NCI-H1092 treated with DMSO at 0.1 percent for 48 hours (cell line): ENCODE results near the gene PICK1.
"Not testable (repeated sequence)": the region's sequence is repeated elsewhere in the genome, so short reads cannot be mapped to it uniquely, and the experiment has no call there.

Source experiments
- DNase-seq: peaks from one replicate; lab custom pipeline; 2025; lab: John Stamatoyannopoulos, UW

The PICK1 gene

GRCh38 chr22:38030311-38031133 is 26.7 kb upstream of the PICK1 start:
- no peak for DNase-seq

DNA sequence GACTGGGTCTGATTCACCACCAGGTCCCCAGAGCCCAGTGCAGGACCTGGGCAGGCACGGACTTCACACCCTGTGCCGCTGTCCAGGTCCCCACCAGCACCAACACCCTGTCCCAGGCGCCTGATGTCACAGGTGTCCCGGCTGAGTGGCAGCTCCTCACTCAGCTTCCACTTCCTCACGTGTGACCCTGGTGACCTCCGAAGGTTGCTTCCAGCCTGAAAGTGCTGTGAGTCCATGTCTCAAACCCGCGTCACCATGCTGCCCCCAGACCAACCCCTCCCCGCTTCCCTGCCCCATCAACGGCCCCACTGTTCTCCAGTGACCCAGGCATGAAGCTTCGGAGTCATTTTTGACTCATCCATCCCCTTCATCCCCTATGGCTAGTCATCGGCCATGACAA is 25.7 kb upstream of the PICK1 start:
- no peak for DNase-seq

DNA sequence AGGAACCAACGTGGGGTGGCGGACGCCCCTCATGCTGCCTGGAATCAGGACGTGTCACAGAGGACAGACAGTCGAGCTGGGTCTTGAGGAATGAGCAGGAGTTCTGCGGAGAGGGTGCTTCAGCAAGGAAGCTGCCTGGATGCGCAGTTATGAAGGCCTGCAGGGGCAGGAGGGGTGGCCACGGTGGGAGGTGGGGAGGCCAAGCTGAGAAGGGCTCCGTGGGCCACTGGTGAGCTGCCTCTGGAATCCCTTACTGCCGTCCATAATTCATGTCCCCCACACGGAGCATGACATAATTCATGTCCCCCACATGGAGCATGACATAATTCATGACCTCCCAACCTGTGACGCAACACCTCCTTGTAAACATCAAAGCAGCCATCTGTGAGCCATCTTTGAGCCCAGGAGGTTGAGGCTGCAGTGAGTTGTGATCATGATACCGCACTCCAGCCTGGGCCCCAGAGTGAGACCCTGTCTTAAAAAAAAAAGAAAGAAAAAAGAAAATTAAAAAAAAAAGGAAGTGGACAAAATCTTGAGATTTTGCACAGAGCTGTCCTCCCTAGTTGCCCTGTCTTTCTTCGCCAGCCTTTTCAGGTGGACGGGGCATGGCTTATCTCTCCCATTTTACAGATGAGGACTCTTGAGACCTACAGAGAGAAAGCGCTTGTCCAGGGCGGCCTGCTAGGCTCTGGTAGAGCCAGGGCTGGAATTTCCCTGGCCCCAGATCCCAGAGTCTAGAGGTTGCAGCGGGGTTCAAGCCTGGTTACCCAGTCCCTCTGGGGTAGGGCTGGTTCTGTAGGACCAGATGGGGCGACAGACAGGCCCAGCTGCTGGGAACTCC is 24.3 kb upstream of the PICK1 start:
- no peak for DNase-seq

DNA sequence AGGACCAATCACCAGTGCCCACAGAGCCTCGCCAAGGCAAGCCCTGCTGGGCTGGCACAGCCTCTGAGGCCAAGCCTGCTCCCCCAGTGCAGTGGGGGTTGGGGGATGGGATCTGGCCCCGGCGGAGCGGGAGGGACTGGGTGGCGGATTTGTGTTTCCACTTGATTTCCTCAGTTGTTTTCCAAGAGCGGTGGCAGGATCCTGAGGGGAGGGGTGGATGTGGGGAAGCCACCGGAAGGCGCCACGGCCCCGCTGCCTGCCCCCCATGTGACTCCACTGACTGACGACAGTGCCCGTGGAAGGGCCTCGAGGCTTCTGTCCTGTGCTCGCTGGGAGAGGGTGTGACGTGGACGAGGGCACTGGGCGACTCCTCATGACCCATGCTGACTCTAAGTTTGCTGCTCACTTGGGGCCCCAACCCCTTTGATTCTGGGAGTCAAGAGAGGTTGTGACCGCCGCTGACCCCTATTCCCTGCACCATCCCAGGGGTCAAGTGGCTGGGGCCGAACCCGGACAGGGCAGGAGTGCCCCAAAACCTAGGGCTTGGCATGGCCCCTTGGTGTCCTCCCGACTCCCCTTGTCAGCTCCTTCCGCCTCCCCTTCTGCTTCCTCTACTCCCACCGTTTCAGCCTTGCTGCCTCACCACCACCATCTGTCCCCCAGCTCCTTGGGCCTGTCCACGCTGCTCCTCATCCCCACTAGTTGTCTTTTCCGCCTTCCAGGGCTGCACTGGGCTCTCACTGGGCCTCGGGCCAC is 23.5 kb upstream of the PICK1 start:
- no peak for DNase-seq

GRCh38 chr22:38034278-38034882 is 22.8 kb upstream of the PICK1 start:
- no peak for DNase-seq

GRCh38 chr22:38034884-38035529 is 22.2 kb upstream of the PICK1 start:
- no peak for DNase-seq

GRCh38 chr22:38035530-38035885 is 21.7 kb upstream of the PICK1 start:
- no peak for DNase-seq

- DNase-seq = no peak
Observed at GRCh38 chr22:38036392-38037062, 20.7 kb upstream of the PICK1 start.

GRCh38 chr22:38037367-38038150 is 19.6 kb upstream of the PICK1 start:
- not testable (repeated sequence) for DNase-seq

DNA sequence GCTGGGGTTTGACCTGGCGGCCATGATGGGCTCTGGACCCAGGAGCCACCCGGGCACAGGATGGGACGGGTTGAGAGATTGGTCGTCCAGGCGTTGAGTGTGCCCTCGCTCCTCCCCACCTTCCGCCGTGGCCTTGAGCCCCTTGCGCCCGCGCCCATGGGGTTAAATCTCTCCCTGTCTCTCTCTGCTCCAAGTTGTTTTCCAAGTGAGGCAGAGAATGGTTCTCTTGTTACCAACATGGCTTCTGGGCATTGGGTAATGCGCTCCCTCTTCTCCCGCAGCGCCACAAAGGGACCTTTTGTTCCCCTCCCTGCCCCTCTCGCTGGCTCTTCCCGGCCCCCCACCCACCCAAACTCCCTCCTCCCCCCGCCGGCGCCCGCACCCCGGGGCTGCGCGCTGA is 18.8 kb upstream of the PICK1 start:
- no peak for DNase-seq

GRCh38 chr22:38038890-38039812 is 18.1 kb upstream of the PICK1 start:
- no peak for DNase-seq

- no peak for DNase-seq
Observed at GRCh38 chr22:38040953-38041759, 16.0 kb upstream of the PICK1 start.

DNA sequence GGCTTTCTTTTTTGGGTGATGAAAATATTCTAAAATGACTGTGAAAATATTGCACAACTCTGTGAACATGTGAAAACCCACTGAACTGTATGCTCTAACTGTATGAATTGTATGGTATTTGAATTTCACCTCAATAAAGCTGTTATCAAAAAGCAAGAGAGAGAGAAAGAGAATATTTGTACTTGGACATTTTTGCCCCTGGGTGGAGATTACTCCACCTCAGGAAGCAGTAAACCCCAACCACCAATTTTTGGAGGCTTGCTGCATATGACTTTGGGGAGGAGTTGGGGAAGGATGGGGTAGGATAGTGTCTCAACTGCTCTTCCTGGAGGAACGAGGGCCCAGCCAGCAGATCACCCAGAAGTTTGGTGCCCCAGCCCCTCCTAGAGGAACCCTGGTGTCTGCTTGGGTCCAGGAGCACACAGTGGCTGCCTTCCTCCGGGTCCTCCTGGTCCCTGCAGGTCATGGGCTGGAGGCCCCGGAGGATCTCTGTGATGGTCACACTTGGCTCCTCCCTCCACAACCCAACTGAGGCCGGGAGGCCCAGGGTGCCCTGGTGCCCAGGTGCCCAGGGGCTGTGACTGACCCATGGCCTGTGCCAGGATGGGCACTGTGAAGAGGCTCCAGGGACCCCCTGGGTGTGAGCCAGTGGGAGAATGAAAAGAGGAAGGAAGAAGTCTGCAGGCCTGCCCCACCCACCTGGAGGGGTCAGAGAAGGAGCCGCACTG is 15.3 kb upstream of the PICK1 start:
- DNase-seq = no peak

- DNase-seq = no peak
Observed at GRCh38 chr22:38042488-38042790, 14.8 kb upstream of the PICK1 start.

DNA sequence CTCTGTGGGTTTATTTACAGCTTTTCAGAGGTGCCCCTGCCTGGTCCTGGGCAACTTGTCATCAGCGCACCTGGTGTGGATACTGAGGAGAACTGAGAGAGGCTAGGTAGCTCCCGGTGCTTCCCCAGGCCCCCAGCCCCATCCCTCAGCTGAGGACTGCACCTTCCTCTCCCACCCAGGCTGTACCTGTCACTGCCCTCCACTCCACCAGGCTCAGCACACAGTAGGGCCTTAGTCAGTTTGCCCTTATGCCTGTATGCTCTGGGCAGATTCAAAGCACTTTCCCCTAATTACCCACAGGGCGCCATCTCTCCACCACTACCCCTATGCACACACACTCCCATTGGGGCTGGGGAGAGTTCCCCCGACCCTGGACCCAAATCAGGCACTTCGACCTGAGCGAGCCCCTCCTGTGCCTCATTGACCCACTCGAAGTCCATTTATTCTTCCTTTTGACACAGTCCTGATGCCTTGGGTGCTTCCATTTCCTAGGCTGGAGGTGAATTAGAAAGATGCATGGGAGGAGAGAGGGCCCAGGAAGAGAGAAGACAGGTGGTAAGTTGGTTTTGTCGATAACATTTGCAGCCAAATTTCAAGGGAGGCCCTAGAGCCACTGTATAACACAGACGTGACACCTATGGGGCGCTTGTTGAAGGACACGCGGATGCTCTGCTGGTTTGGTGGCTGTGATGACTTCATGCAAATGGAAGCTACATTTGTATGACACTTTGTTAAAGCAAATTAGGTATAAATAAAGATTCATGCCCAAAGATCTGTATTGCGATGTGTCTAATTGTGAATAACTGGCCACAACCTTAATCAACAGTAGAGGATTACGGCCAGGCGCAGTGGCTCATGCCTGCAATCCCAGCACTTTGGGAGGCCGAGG is 13.8 kb upstream of the PICK1 start:
- DNase-seq = no peak

- no peak for DNase-seq
Observed at GRCh38 chr22:38046070-38046748, 11.0 kb upstream of the PICK1 start.
